AG09319 (cell line): Measurements from ENCODE around the gene EYS.
"Not testable (repeated sequence)": the region's sequence is repeated elsewhere in the genome, so short reads cannot be mapped to it uniquely, and the experiment has no call there.

Experiments
- DNase-seq: peaks from one replicate; pipeline ENCODE4 v3.0.0-alpha.2; 2010; ENCODE audit warnings: low read depth; ENCODE audit errors: extremely low read depth
- TF ChIP-seq, protein P1 (sequence below): IDR thresholded peaks from 2 replicates; pipeline ENCODE4 v1.5.1; 2011; ENCODE audit warnings: low read depth, mild to moderate bottlenecking, inconsistent platforms, low read length, moderate library complexity

Gene EYS

DNA sequence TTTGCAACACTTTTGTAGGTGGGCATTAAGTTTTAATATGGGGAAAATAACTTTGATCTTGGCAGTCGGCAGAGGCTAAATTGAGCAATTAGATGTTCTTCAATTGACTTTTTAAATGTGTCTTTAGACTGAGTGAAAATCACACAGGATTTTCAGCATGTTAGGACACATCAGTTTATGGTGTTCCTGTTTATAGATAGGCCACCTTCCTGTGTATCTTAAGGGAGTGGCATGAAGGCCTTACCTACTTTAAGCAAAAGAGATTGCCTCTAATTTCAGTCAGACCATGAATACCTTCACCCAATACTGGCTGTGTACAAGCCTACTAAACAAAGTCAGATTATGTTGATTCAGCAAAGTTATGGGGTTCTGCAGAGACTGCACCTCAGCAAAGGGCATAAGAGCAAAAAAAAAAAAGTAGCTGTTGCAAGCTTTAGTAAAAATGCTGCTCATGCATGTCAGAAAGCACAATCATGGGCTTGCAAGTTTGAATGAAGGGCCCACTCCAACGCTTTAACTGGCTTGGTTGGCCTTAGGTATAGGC is 1223.0 kb downstream of the EYS start:
- TF ChIP-seq, protein P1, sequence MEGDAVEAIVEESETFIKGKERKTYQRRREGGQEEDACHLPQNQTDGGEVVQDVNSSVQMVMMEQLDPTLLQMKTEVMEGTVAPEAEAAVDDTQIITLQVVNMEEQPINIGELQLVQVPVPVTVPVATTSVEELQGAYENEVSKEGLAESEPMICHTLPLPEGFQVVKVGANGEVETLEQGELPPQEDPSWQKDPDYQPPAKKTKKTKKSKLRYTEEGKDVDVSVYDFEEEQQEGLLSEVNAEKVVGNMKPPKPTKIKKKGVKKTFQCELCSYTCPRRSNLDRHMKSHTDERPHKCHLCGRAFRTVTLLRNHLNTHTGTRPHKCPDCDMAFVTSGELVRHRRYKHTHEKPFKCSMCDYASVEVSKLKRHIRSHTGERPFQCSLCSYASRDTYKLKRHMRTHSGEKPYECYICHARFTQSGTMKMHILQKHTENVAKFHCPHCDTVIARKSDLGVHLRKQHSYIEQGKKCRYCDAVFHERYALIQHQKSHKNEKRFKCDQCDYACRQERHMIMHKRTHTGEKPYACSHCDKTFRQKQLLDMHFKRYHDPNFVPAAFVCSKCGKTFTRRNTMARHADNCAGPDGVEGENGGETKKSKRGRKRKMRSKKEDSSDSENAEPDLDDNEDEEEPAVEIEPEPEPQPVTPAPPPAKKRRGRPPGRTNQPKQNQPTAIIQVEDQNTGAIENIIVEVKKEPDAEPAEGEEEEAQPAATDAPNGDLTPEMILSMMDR = no peak

DNA sequence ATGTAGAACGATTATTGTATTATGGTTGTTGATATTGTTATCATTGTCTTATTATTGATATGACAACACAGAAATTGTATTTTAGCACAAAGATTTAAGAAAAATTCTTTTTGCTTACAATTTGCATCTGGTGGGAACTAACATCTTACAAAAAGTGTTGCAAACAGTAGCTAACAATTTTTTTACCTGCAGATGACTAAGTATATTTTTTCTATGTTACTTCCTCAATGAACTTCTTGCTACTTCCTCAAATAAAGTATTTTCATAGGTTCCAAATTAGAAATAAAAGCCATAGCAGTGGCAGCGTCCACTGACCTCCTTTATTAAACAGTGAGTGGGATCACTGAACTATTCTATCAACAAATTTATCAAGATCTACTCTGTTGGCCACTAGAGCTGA is 1224.4 kb downstream of the EYS start:
- TF ChIP-seq, protein P1 = no peak
- DNase-seq = no peak

More for the DNA sequence above, 1223.0 kb downstream of the EYS start:
- no peak for DNase-seq

DNA sequence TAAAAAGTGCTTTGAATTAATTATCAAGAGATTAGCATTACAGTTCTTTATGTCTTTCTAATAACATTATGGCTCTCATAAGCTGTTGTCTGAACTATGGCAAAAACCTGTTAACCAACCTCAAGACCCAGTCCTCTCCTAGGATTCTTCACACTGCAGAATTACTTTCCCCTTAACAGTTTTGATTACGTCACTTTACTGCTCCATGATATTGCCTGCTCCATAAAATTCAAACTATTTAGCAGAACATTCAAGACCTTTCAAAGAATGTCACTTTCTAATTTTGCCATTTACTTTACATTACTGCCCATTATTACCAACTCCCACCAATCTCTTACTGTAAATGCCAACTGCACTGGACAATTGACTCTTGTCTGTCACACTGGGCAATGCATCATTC is 1227.9 kb downstream of the EYS start:
- no peak for DNase-seq
- TF ChIP-seq, protein P1 = no peak

DNA sequence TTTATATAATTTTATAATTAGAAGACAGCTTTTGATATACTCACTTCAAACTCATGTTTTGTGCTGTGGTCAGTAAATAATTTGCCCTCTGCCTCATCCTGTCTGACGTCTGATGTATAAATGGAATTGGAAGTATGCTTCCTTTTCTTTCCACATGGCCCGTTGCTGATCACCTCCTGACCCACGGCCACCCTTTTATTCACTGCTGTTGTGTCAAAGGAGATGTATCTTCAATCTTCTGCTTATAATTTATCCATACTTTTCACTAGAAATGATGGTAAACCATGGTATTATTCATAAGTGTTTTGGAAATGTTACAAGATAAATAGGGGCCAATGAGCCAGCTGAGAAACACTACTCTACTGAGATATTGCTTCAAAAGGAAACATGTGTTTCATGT is 1229.6 kb downstream of the EYS start:
- TF ChIP-seq, protein P1 = no peak
- DNase-seq = no peak

DNA sequence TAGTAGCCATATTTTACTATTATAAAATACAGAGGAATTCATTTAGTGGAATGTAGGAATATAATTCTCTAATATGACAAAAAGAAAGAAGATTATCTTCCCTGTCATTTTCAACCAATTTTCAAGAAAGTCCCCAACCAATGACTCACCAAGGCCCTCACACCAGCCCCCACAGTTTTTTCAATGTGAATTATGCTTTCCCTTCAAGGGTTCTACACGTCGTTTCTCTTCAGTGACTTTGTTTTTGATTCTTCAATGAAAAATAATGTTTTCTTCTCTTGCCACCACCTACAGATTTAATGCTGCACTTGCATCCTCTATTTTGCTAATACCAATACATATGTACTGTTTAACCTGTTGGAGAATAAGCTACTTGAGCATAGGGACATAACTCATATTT is 1230.1 kb downstream of the EYS start:
- no peak for DNase-seq
- TF ChIP-seq, protein P1 = no peak

DNA sequence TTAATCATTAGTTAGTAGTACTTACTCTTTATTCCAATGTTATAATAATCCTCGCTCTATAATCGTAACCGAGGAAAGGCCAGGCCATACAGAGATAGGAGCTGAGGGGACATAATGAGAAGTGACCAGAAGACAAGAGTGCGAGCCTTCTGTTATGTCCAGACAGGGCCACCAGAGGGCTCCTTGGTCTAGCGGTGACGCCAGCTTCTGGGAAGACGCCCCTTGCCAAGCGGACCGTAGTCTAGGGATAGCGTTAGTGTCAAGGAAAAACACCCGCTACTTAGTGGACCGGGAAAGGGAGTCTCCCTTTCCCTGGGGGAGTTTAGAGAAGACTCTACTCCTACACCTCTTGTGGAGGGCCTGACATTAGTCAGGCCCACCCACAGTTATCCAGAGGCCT is 1237.6 kb downstream of the EYS start:
- DNase-seq = not testable (repeated sequence)

DNA sequence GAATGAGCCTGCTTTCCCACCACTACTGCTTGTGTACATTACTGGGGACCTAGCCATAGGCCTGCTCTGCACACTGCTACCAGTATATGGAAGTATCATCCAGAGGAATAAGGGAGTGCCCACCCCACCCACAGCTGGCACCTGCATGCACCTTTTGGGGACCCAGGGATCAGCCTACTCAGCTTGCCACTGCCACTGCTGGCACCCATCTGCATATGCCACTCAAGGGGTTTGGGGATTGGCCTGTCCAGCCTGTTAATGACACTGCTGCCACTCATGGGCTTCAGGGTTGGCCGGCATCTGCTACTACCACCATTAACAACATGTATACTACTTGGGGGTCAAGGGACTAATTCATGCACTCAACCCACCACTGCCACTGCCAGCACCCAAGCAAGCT is 1239.4 kb downstream of the EYS start:
- TF ChIP-seq, protein P1 = no peak
- DNase-seq = no peak

DNA sequence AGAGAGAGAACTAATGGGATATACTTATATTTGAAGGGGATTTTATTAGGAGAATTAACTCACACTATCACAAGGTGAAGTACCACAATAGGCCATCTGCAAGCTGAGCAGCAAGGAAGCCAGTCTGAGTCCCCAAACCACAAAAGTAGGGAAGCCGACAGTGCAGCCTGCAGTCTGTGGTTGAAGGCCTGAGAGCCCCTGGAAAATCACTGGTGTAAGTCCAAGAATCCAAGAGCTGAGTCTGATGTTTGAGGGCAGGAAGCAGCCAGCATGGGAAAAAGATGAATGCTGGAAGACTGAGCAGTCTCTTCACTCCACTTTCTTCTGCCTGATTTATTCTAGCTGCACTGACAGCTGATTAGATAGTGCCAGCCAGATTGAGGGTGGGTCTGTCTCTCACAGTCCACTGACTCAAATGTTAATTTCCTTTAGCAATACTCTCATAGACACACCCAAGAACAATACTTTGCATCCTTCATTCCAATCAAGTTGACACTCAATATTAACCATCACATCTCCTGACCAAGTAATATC is 1247.5 kb downstream of the EYS start:
- TF ChIP-seq, protein P1 = no peak
- no peak for DNase-seq

DNA sequence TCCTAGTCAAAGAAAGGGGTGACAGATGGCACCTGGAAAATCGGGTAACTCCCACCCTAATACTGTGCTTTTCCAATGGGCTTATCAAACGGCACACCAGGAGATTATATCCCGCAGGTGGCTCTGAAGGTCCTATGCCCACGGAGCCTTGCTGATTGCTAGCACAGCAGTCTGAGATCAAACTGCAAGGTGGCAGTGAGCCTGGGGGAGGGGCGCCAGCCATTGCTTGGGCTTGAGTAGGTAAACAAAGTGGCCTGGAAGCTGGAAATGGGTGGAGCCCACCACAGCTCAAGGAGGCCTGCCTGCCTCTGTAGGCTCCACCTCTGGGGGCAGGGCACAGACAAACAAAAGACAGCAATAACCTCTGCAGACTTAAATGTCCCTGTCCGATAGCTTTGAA is 1258.9 kb downstream of the EYS start:
- not testable (repeated sequence) for DNase-seq
